ENCODE results near the gene MED12L.

The MED12L gene

GRCh38 chr3:151434151-151434890, 348.9 kb downstream of the MED12L start:
- no peak overlapping the region for H3K4me3 ChIP-seq (ENCODE audit: low read depth in 1 of 2, low read length in 2 of 2)
- H3K27me3 ChIP-seq (ENCODE audit: control insufficient read depth in 1 of 2, insufficient read depth in 2 of 2, low read length in 2 of 2): no peaks in the 10 kb centered on the region
- no peaks in the 10 kb centered on the region for H3K4me1 ChIP-seq (ENCODE audit: control insufficient read depth in 1 of 2, insufficient read depth in 2 of 2, low read length in 2 of 2)
- H3K9ac ChIP-seq (ENCODE audit: low read depth in 1 of 2, low read length in 2 of 2): no peak overlapping the region
- H3K9me3 ChIP-seq (ENCODE audit: control insufficient read depth in 1 of 2, low read length in 2 of 2): no peaks in the 10 kb centered on the region
- no peaks in the 10 kb centered on the region for H3K36me3 ChIP-seq (ENCODE audit: control insufficient read depth in 1 of 2, insufficient read depth in 2 of 2, low read length in 2 of 2)
- no peak overlapping the region for H3K27ac ChIP-seq (ENCODE audit: low read depth, low read length)

- Histone ChIP-seq H3K9me3 (ENCODE audit: control insufficient read depth in 1 of 2, low read length in 2 of 2) (no peaks in the 10 kb centered on the region), H3K9ac (ENCODE audit: low read depth in 1 of 2, low read length in 2 of 2) (no peak overlapping the region), H3K36me3 (ENCODE audit: control insufficient read depth in 1 of 2, insufficient read depth in 2 of 2, low read length in 2 of 2) (no peaks in the 10 kb centered on the region), H3K27me3 (ENCODE audit: control insufficient read depth in 1 of 2, insufficient read depth in 2 of 2, low read length in 2 of 2) (no peaks in the 10 kb centered on the region), H3K4me1 (ENCODE audit: control insufficient read depth in 1 of 2, insufficient read depth in 2 of 2, low read length in 2 of 2) (no peaks in the 10 kb centered on the region), H3K4me3 (ENCODE audit: low read depth in 1 of 2, low read length in 2 of 2) (no peak overlapping the region), H3K27ac (ENCODE audit: low read depth, low read length) (no peak overlapping the region)
Observed at GRCh38 chr3:151436675-151437446, 351.4 kb downstream of the MED12L start.

GRCh38 chr3:151437906-151438305, 352.4 kb downstream of the MED12L start:
- H3K4me3 ChIP-seq (ENCODE audit: low read depth in 1 of 2, low read length in 2 of 2): no peak overlapping the region
- no peaks in the 10 kb centered on the region for H3K36me3 ChIP-seq (ENCODE audit: control insufficient read depth in 1 of 2, insufficient read depth in 2 of 2, low read length in 2 of 2)
- no peak overlapping the region for H3K27ac ChIP-seq (ENCODE audit: low read depth, low read length)
- no peaks in the 10 kb centered on the region for H3K4me1 ChIP-seq (ENCODE audit: control insufficient read depth in 1 of 2, insufficient read depth in 2 of 2, low read length in 2 of 2)
- H3K9me3 ChIP-seq (ENCODE audit: control insufficient read depth in 1 of 2, low read length in 2 of 2): no peaks in the 10 kb centered on the region
- H3K27me3 ChIP-seq (ENCODE audit: control insufficient read depth in 1 of 2, insufficient read depth in 2 of 2, low read length in 2 of 2): no peaks in the 10 kb centered on the region
- no peak overlapping the region for H3K9ac ChIP-seq (ENCODE audit: low read depth in 1 of 2, low read length in 2 of 2)

- H3K27me3 ChIP-seq (ENCODE audit: control insufficient read depth in 1 of 2, insufficient read depth in 2 of 2, low read length in 2 of 2): no peaks in the 10 kb centered on the region
- H3K4me3 ChIP-seq (ENCODE audit: low read depth in 1 of 2, low read length in 2 of 2): no peak overlapping the region
Observed at GRCh38 chr3:151439652-151440125, 354.2 kb downstream of the MED12L start.

GRCh38 chr3:151440940-151441339, 355.5 kb downstream of the MED12L start:
- no peak overlapping the region for H3K9ac ChIP-seq (ENCODE audit: low read depth in 1 of 2, low read length in 2 of 2)
- no peak overlapping the region for H3K4me3 ChIP-seq (ENCODE audit: low read depth in 1 of 2, low read length in 2 of 2)
- H3K27me3 ChIP-seq (ENCODE audit: control insufficient read depth in 1 of 2, insufficient read depth in 2 of 2, low read length in 2 of 2): no peaks in the 10 kb centered on the region
- H3K36me3 ChIP-seq (ENCODE audit: control insufficient read depth in 1 of 2, insufficient read depth in 2 of 2, low read length in 2 of 2): no peaks in the 10 kb centered on the region
- H3K4me1 ChIP-seq (ENCODE audit: control insufficient read depth in 1 of 2, insufficient read depth in 2 of 2, low read length in 2 of 2): no peaks in the 10 kb centered on the region
- H3K9me3 ChIP-seq (ENCODE audit: control insufficient read depth in 1 of 2, low read length in 2 of 2): no peaks in the 10 kb centered on the region
- H3K27ac ChIP-seq (ENCODE audit: low read depth, low read length): no peak overlapping the region

More at GRCh38 chr3:151439652-151440125, 354.2 kb downstream of the MED12L start:
- H3K27ac ChIP-seq (ENCODE audit: low read depth, low read length): no peak overlapping the region
- no peaks in the 10 kb centered on the region for H3K4me1 ChIP-seq (ENCODE audit: control insufficient read depth in 1 of 2, insufficient read depth in 2 of 2, low read length in 2 of 2)
- no peaks in the 10 kb centered on the region for H3K36me3 ChIP-seq (ENCODE audit: control insufficient read depth in 1 of 2, insufficient read depth in 2 of 2, low read length in 2 of 2)
- H3K9me3 ChIP-seq (ENCODE audit: control insufficient read depth in 1 of 2, low read length in 2 of 2): no peaks in the 10 kb centered on the region
- H3K9ac ChIP-seq (ENCODE audit: low read depth in 1 of 2, low read length in 2 of 2): no peak overlapping the region

GRCh38 chr3:151443583-151443982, 358.1 kb downstream of the MED12L start:
- Histone ChIP-seq H3K9ac (ENCODE audit: low read depth in 1 of 2, low read length in 2 of 2) (no peak overlapping the region), H3K36me3 (ENCODE audit: control insufficient read depth in 1 of 2, insufficient read depth in 2 of 2, low read length in 2 of 2) (no peaks in the 10 kb centered on the region), H3K4me1 (ENCODE audit: control insufficient read depth in 1 of 2, insufficient read depth in 2 of 2, low read length in 2 of 2) (no peaks in the 10 kb centered on the region), H3K4me3 (ENCODE audit: low read depth in 1 of 2, low read length in 2 of 2) (no peak overlapping the region), H3K27ac (ENCODE audit: low read depth, low read length) (no peak overlapping the region), H3K9me3 (ENCODE audit: control insufficient read depth in 1 of 2, low read length in 2 of 2) (no peaks in the 10 kb centered on the region), H3K27me3 (ENCODE audit: control insufficient read depth in 1 of 2, insufficient read depth in 2 of 2, low read length in 2 of 2) (no peaks in the 10 kb centered on the region)

- Histone ChIP-seq H3K36me3 (ENCODE audit: control insufficient read depth in 1 of 2, insufficient read depth in 2 of 2, low read length in 2 of 2) (no peaks in the 10 kb centered on the region), H3K4me3 (ENCODE audit: low read depth in 1 of 2, low read length in 2 of 2) (no peak overlapping the region), H3K9ac (ENCODE audit: low read depth in 1 of 2, low read length in 2 of 2) (no peak overlapping the region), H3K27ac (ENCODE audit: low read depth, low read length) (no peak overlapping the region), H3K4me1 (ENCODE audit: control insufficient read depth in 1 of 2, insufficient read depth in 2 of 2, low read length in 2 of 2) (no peaks in the 10 kb centered on the region), H3K27me3 (ENCODE audit: control insufficient read depth in 1 of 2, insufficient read depth in 2 of 2, low read length in 2 of 2) (no peaks in the 10 kb centered on the region), H3K9me3 (ENCODE audit: control insufficient read depth in 1 of 2, low read length in 2 of 2) (no peaks in the 10 kb centered on the region)
Observed at GRCh38 chr3:151445273-151446001, 360.0 kb downstream of the MED12L start.

- H3K4me3 ChIP-seq (ENCODE audit: low read depth in 1 of 2, low read length in 2 of 2): no peak overlapping the region
Observed at GRCh38 chr3:151446002-151446340, 360.5 kb downstream of the MED12L start.

GRCh38 chr3:151452368-151452767, 366.9 kb downstream of the MED12L start:
- Histone ChIP-seq H3K4me3 (ENCODE audit: low read depth in 1 of 2, low read length in 2 of 2) (no peak overlapping the region), H3K9me3 (ENCODE audit: control insufficient read depth in 1 of 2, low read length in 2 of 2) (no peaks in the 10 kb centered on the region), H3K36me3 (ENCODE audit: control insufficient read depth in 1 of 2, insufficient read depth in 2 of 2, low read length in 2 of 2) (no peaks in the 10 kb centered on the region), H3K27me3 (ENCODE audit: control insufficient read depth in 1 of 2, insufficient read depth in 2 of 2, low read length in 2 of 2) (no peaks in the 10 kb centered on the region), H3K27ac (ENCODE audit: low read depth, low read length) (no peak overlapping the region), H3K4me1 (ENCODE audit: control insufficient read depth in 1 of 2, insufficient read depth in 2 of 2, low read length in 2 of 2) (no peaks in the 10 kb centered on the region), H3K9ac (ENCODE audit: low read depth in 1 of 2, low read length in 2 of 2) (no peak overlapping the region)

More at GRCh38 chr3:151446002-151446340, 360.5 kb downstream of the MED12L start:
- Histone ChIP-seq H3K27ac (ENCODE audit: low read depth, low read length) (no peak overlapping the region), H3K9me3 (ENCODE audit: control insufficient read depth in 1 of 2, low read length in 2 of 2) (no peaks in the 10 kb centered on the region), H3K9ac (ENCODE audit: low read depth in 1 of 2, low read length in 2 of 2) (no peak overlapping the region), H3K4me1 (ENCODE audit: control insufficient read depth in 1 of 2, insufficient read depth in 2 of 2, low read length in 2 of 2) (no peaks in the 10 kb centered on the region), H3K36me3 (ENCODE audit: control insufficient read depth in 1 of 2, insufficient read depth in 2 of 2, low read length in 2 of 2) (no peaks in the 10 kb centered on the region), H3K27me3 (ENCODE audit: control insufficient read depth in 1 of 2, insufficient read depth in 2 of 2, low read length in 2 of 2) (no peaks in the 10 kb centered on the region)

- Histone ChIP-seq H3K4me3 (ENCODE audit: low read depth in 1 of 2, low read length in 2 of 2) (no peak overlapping the region), H3K4me1 (ENCODE audit: control insufficient read depth in 1 of 2, insufficient read depth in 2 of 2, low read length in 2 of 2) (no peaks in the 10 kb centered on the region), H3K27ac (ENCODE audit: low read depth, low read length) (no peak overlapping the region), H3K36me3 (ENCODE audit: control insufficient read depth in 1 of 2, insufficient read depth in 2 of 2, low read length in 2 of 2) (no peaks in the 10 kb centered on the region), H3K9ac (ENCODE audit: low read depth in 1 of 2, low read length in 2 of 2) (no peak overlapping the region), H3K27me3 (ENCODE audit: control insufficient read depth in 1 of 2, insufficient read depth in 2 of 2, low read length in 2 of 2) (no peaks in the 10 kb centered on the region), H3K9me3 (ENCODE audit: control insufficient read depth in 1 of 2, low read length in 2 of 2) (no peaks in the 10 kb centered on the region)
Observed at GRCh38 chr3:151452841-151453240, 367.4 kb downstream of the MED12L start.
